Measurements from ENCODE around the gene TMEM150B. TPM values are rescaled to one million over a fixed set of nuclear protein-coding genes. Genes with fewer than 3 reads are reported as not detected.

TMEM150B gene
- total and polyA plus RNA-seq, 2 of the 13 experiments (the other 11 are each of a cell fraction or from before 2014, with no cell fraction given) = 1.3 to 1.8 TPM

GRCh38 chr19:55287361-55288079, 37.6 kb downstream of the TMEM150B start:
- POLR2A ChIA-PET = interaction anchor here (0.8 to 0.9 kb wide), 2 partner anchors 14 to 28 kb away, joined by 3 to 4 read pairs; partner anchors contain the start of gene PPP6R1
- TF ChIP-seq SRF (IDR thresholded peaks at IDR 0.05; ENCODE audit: low read depth, low read length) (no peak), ZBTB10 (CRISPR knock-in tag; IDR thresholded peaks at IDR 0.05; ENCODE audit: borderline replicate concordance) (peak; percentile 42; the same call in 1 of the 2 replicates)
- TF ChIP-seq, protein P1, sequence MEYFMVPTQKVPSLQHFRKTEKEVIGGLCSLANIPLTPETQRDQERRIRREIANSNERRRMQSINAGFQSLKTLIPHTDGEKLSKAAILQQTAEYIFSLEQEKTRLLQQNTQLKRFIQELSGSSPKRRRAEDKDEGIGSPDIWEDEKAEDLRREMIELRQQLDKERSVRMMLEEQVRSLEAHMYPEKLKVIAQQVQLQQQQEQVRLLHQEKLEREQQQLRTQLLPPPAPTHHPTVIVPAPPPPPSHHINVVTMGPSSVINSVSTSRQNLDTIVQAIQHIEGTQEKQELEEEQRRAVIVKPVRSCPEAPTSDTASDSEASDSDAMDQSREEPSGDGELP (IDR thresholded peaks at IDR 0.05; ENCODE audit: borderline replicate concordance, low read depth) = peak; percentile 15; the same call in 1 of the 2 replicates
- no TSS peak for BruUV-seq (replicated peaks)
- Histone ChIP-seq H3K79me2 (ENCODE audit: insufficient read depth, low read length) (no peaks in the 10 kb centered on the region), H3K9me3 (ENCODE audit: low read length) (no peaks in the 10 kb centered on the region), H3K4me2 (ENCODE audit: low read depth, low read length) (no peak overlapping the region), H3K36me3 (replicated peaks in 1 of 2; ENCODE audit: control insufficient read depth in 1 of 2, insufficient read depth in 2 of 2, low read length in 2 of 2) (no peaks in the 10 kb centered on the region), H3K4me1 (ENCODE audit: insufficient read depth, low read length) (peaks cover 25% of the 10 kb centered on the region), H3K27me3 (ENCODE audit: control insufficient read depth in 1 of 2, insufficient read depth in 2 of 2, low read length in 2 of 2) (peaks cover 0 to 29% of the 10 kb centered on the region in 2 experiments), H3K9ac (ENCODE audit: insufficient read depth, low read depth, low read length) (no peak overlapping the region), H3K27ac (ENCODE audit: extremely low read length, insufficient read depth, low read length) (no peak overlapping the region), H4K20me1 (ENCODE audit: insufficient read depth, low read length) (no peaks in the 10 kb centered on the region), H2AFZ (ENCODE audit: low read length) (no peak overlapping the region), H3K4me3 (replicated peaks in 1 of 3; ENCODE audit: insufficient read depth in 1 of 3, low read depth in 2 of 3, low read length in 3 of 3) (no peak overlapping the region)
- 34% methylated on average over 3 of the region's 21 CpGs for WGBS (ENCODE audit: low lambda C conversion rate)
- DNase-seq (ENCODE audit: low spot score) (no peak), ATAC-seq (peak; percentile 24), FAIRE-seq (no peak)
- in situ Hi-C loops (cut with HindIII; ENCODE audit: extremely low pct_ligation_motif_present, low pct_unique_long_range_greater_than_20kb) (no loop called here), intact Hi-C loops (cut with micrococcal nuclease; ENCODE audit: unreplicated experiment) (no loop called here)
- CTCF ChIA-PET (ENCODE audit: low intra/inter-chr PET ratio, low total read pairs) = no interaction called here

All from HepG2 (cell line).